SK-N-SH treated with all-trans-retinoic acid at 6 μM for 48 hours (cell line): ENCODE data around the gene C14orf93.

Experiments used
- ESRRG ChIP-seq: fragments of 250-450 bp; sonication (Bioruptor Pico); IDR thresholded peaks from 2 replicates; pipeline ENCODE4 v1.6.1; 2021; ENCODE audit warnings: mild to moderate bottlenecking
- TSHZ2 ChIP-seq: fragments of 250-450 bp; sonication (Bioruptor Pico); IDR thresholded peaks from 2 replicates; pipeline ENCODE4 v1.5.0; 2020; ENCODE audit warnings: mild to moderate bottlenecking, moderate library complexity
- ZFP3 ChIP-seq: fragments of 250-450 bp; sonication (Bioruptor Pico); IDR thresholded peaks from 2 replicates; pipeline ENCODE4 v1.5.0; 2020; ENCODE audit warnings: mild to moderate bottlenecking, moderate library complexity
- ZFP30 ChIP-seq: fragments of 450-650 bp; formaldehyde crosslinking; IDR thresholded peaks from 2 replicates; pipeline ENCODE4 v1.5.0; 2022; ENCODE audit warnings: mild to moderate bottlenecking, moderate library complexity

GRCh38 chr14:23058654-23059504 is 48.9 kb upstream of the C14orf93 start:
- TF ChIP-seq TSHZ2 (CRISPR knock-in tag) (no peak), ESRRG (CRISPR knock-in tag) (no peak), ZFP30 (CRISPR knock-in tag) (no peak), ZFP3 (CRISPR knock-in tag) (no peak)
